Adrenal gland (tissue), 5 donors: ENCODE data around the gene PHF24.

Experiments
- CTCF ChIP-seq, 6 experiments: fragments of 450-650 bp in 4 of 6; fragments of 200-600 bp in 2 of 6; sonication (generic) in 1 of 6; IDR thresholded peaks; 1 replicate in 5 of 6; 2 replicates in 1 of 6; pipeline versions ENCODE4 v1.5.1 to v1.8.0; 2016 to 2021; ENCODE audit warnings: antibody characterized with exemption in 6 of 6, mild to moderate bottlenecking in 2 of 6, moderate library complexity in 1 of 6
- POLR2A ChIP-seq, 2 donors: fragments of 450-650 bp; IDR thresholded peaks; one replicate each; pipeline ENCODE4 v1.6.1; 2017; ENCODE audit warnings: antibody characterized with exemption in 2 of 2, mild to moderate bottlenecking in 2 of 2, moderate library complexity in 1 of 2
- donor health status: DM: no; HTN: no; CAD: no.

GRCh38 chr9:34963552-34963951, 5.5 kb downstream of the PHF24 start:
- TF ChIP-seq CTCF (IDR thresholded peaks at IDR 0.05): no peak
- no peak for TF ChIP-seq POLR2A (IDR thresholded peaks at IDR 0.05)
